OCI-LY1 (cell line): ENCODE results near the gene ANO3.

Source experiments
- H2AFZ ChIP-seq: fragments of 200-600 bp; sonication (generic), shearing (Covaris generic); 2 replicates; pipeline ENCODE4 v1.6.0; 2014; ENCODE audit warnings: antibody characterized with exemption, mild to moderate bottlenecking, low read length
- H3F3A ChIP-seq: fragments of 200-600 bp; sonication (generic), shearing (Covaris generic); 2 replicates; pipeline ENCODE4 v1.6.0; 2014; ENCODE audit warnings: mild to moderate bottlenecking, antibody characterized with exemption, low read length, moderate library complexity; ENCODE audit not compliant: insufficient read depth
- H3K27ac ChIP-seq: fragments of 200-600 bp; sonication (generic); 2 replicates; pipeline ENCODE4 v1.5.1; 2014; ENCODE audit warnings: low read length, mixed run types, mild to moderate bottlenecking, low read depth; ENCODE audit not compliant: poor library complexity, severe bottlenecking
- H3K27me3 ChIP-seq: fragments of 200-600 bp; sonication (generic); 2 replicates; pipeline ENCODE4 v1.6.0; 2014; ENCODE audit warnings: antibody characterized with exemption, mild to moderate bottlenecking, low read length, moderate library complexity; ENCODE audit not compliant: insufficient read depth
- H3K36me3 ChIP-seq: fragments of 200-600 bp; sonication (generic); 2 replicates; pipeline ENCODE4 v1.6.1; 2014; ENCODE audit warnings: mild to moderate bottlenecking, antibody characterized with exemption, low read length, moderate library complexity, mixed read lengths; ENCODE audit not compliant: insufficient read depth
- H3K4me1 ChIP-seq: fragments of 200-600 bp; sonication (generic); 2 replicates; pipeline ENCODE4 v1.5.1; 2014; ENCODE audit warnings: mild to moderate bottlenecking, low read length, moderate library complexity; ENCODE audit not compliant: insufficient read depth, severe bottlenecking
- H3K4me2 ChIP-seq: fragments of 200-600 bp; sonication (generic), shearing (Covaris generic); 2 replicates; pipeline ENCODE4 v1.6.1; 2014; ENCODE audit warnings: low read length
- H3K4me3 ChIP-seq: fragments of 200-600 bp; sonication (generic); 2 replicates; pipeline ENCODE4 v1.5.1; 2014; ENCODE audit warnings: low read length, low read depth, mild to moderate bottlenecking, mixed read lengths; ENCODE audit not compliant: poor library complexity, severe bottlenecking
- H3K79me2 ChIP-seq: fragments of 200-600 bp; shearing (Covaris generic); 2 replicates; pipeline ENCODE4 v1.6.1; 2016; ENCODE audit warnings: mixed run types, low read length, mixed read lengths; ENCODE audit not compliant: insufficient read depth
- H3K9ac ChIP-seq: fragments of 200-600 bp; sonication (generic), shearing (Covaris generic); 2 replicates; pipeline ENCODE4 v1.6.1; 2014; ENCODE audit warnings: mild to moderate bottlenecking, low read length, mixed read lengths
- H3K9me2 ChIP-seq: fragments of 200-600 bp; sonication (generic), shearing (Covaris generic); 2 replicates; pipeline ENCODE4 v1.6.1; 2014; ENCODE audit warnings: low read depth, mild to moderate bottlenecking, low read length, mixed read lengths
- H3K9me3 ChIP-seq: fragments of 200-600 bp; shearing (Covaris generic); 2 replicates; pipeline ENCODE4 v1.6.1; 2014; ENCODE audit warnings: low read length, mixed read lengths
- H4K20me1 ChIP-seq: fragments of 200-600 bp; sonication (generic), shearing (Covaris generic); 2 replicates; pipeline ENCODE4 v1.6.0; 2016; ENCODE audit warnings: mild to moderate bottlenecking, low read length; ENCODE audit not compliant: insufficient read depth
- CTCF ChIP-seq: fragments of 200-600 bp; sonication (generic), shearing (Covaris generic); IDR thresholded peaks from 2 replicates; pipeline ENCODE4 v1.5.1; 2017; ENCODE audit warnings: mild to moderate bottlenecking, antibody characterized with exemption, low read length, moderate library complexity, mixed read lengths
- EZH2 ChIP-seq: fragments of 200-600 bp; sonication (generic), shearing (Covaris generic); IDR thresholded peaks from 2 replicates; pipeline ENCODE4 v1.8.0; 2017; ENCODE audit warnings: borderline replicate concordance, mixed run types, mild to moderate bottlenecking, antibody characterized with exemption, low read length, moderate library complexity, mixed read lengths

Gene ANO3

GRCh38 chr11:26329206-26329605 is 2.7 kb upstream of the ANO3 start:
- Histone ChIP-seq H3K36me3 (no peaks in the 10 kb centered on the region), H3K9me2 (no peaks in the 10 kb centered on the region), H2AFZ (no peak overlapping the region), H3K79me2 (no peaks in the 10 kb centered on the region), H3K9ac (no peak overlapping the region), H3K27ac (no peak overlapping the region), H3K4me3 (no peak overlapping the region), H4K20me1 (no peaks in the 10 kb centered on the region), H3F3A (no peaks in the 10 kb centered on the region), H3K9me3 (no peaks in the 10 kb centered on the region), H3K4me2 (no peak overlapping the region), H3K27me3 (no peaks in the 10 kb centered on the region), H3K4me1 (no peaks in the 10 kb centered on the region)
- TF ChIP-seq CTCF (no peak), EZH2 (no peak)

- TF ChIP-seq CTCF (no peak), EZH2 (no peak)
- H3K4me3 ChIP-seq, result no peak overlapping the region
- H3K79me2 ChIP-seq, result no peaks in the 10 kb centered on the region
- H3K9me2 ChIP-seq, result no peaks in the 10 kb centered on the region
- no peaks in the 10 kb centered on the region for H4K20me1 ChIP-seq
- H3K27ac ChIP-seq, result no peak overlapping the region
- no peak overlapping the region for H3K4me2 ChIP-seq
- no peaks in the 10 kb centered on the region for H3K27me3 ChIP-seq
- no peak overlapping the region for H2AFZ ChIP-seq
- H3K36me3 ChIP-seq, result no peaks in the 10 kb centered on the region
- no peaks in the 10 kb centered on the region for H3K9me3 ChIP-seq
- H3K4me1 ChIP-seq, result no peaks in the 10 kb centered on the region
- no peaks in the 10 kb centered on the region for H3F3A ChIP-seq
- no peak overlapping the region for H3K9ac ChIP-seq
Observed at GRCh38 chr11:26330262-26330661, 1.7 kb upstream of the ANO3 start.

GRCh38 chr11:26332572-26332915 is 614 bp downstream of the ANO3 start:
- Histone ChIP-seq H3K79me2 (no peaks in the 10 kb centered on the region), H3K9me3 (no peaks in the 10 kb centered on the region), H3K27me3 (no peaks in the 10 kb centered on the region), H3K9me2 (no peaks in the 10 kb centered on the region), H3K27ac (no peak overlapping the region), H3K4me1 (no peaks in the 10 kb centered on the region), H3K9ac (no peak overlapping the region), H3F3A (no peaks in the 10 kb centered on the region), H4K20me1 (no peaks in the 10 kb centered on the region), H3K4me3 (no peak overlapping the region), H2AFZ (no peak overlapping the region), H3K36me3 (no peaks in the 10 kb centered on the region), H3K4me2 (no peak overlapping the region)
- no peak for TF ChIP-seq CTCF
- TF ChIP-seq EZH2, result no peak
